SU-DHL-6 (cell line): Measurements from ENCODE around the gene GAREM1.

Experiments
- CTCF ChIP-seq: fragments of 200-600 bp; sonication (generic); IDR thresholded peaks from one replicate; pipeline ENCODE4 v1.5.1; 2017; ENCODE audit warnings: antibody characterized with exemption, mild to moderate bottlenecking, low read length, moderate library complexity; ENCODE audit not compliant: insufficient read depth, poor library complexity, severe bottlenecking
- EZH2phosphoT487 ChIP-seq: fragments of 200-600 bp; sonication (generic), shearing (Covaris generic); conservative IDR thresholded peaks from 2 replicates; pipeline ENCODE4 v1.6.1; 2018; ENCODE audit warnings: mild to moderate bottlenecking, antibody characterized with exemption, low read length, moderate library complexity, mixed read lengths

- no peak for TF ChIP-seq CTCF
- no peak for TF ChIP-seq EZH2phosphoT487
These were observed 177.6 kb downstream of the GAREM1 start for GRCh38 chr18:32293107-32293506.
